K562 (cell line): ENCODE data around the gene DARS1. TPM values are rescaled to one million over a fixed set of nuclear protein-coding genes. Genes with fewer than 3 reads are reported as not detected.

Source experiments
- ATAC-seq: fragments of 200-7000 bp; cut with Tn5 transposase; 3 replicates; pipeline ENCODE4 v1.9.1; 2020; ENCODE audit warnings: moderate library complexity
- BruUV-seq: library from RNA; stranded (reverse); fragments of 400-500 nt; replicated peaks from 2 replicates; lab custom pipeline; 2021; lab: Mats Ljungman, UMichigan
- CTCF ChIA-PET: fragments of 300-600 bp; formaldehyde crosslinking; extraction: SDS; loops from one replicate; lab custom pipeline; 2021; ENCODE audit warnings: low intra/inter-chr PET ratio; lab: Yijun Ruan, JAX
- POLR2A ChIA-PET: fragments of 300-600, 350-650 bp; sonication (Branson Sonifier 250); formaldehyde crosslinking; extraction: SDS; loops from one replicate; lab custom pipeline; 2021; ENCODE audit warnings: antibody characterized with exemption, inconsistent platforms; lab: Yijun Ruan, JAX
- DNase-seq, 4 experiments: peaks; one replicate each; pipeline versions ENCODE4 v3.0.0 to v3.0.0-alpha.2; 2011 to 2018; ENCODE audit warnings: low spot score in 3 of 4, mixed read lengths in 3 of 4; ENCODE audit errors: extremely low read depth in 1 of 4
- FAIRE-seq: peaks from 2 replicates; lab custom pipeline; 2011; peaks lifted over from hg19 to GRCh38; lab: Jason Lieb, UNC
- H2AFZ ChIP-seq: 2 replicates; pipeline ENCODE4 v1.6.0; 2011; ENCODE audit warnings: low read depth, low read length, control low read depth, inconsistent platforms
- H3K27ac ChIP-seq: fragments of 200-600 bp; 3 replicates; pipeline ENCODE4 v1.8.0; 2011; ENCODE audit warnings: low read depth, mild to moderate bottlenecking, control low read depth, inconsistent platforms, low read length, moderate library complexity, mixed read lengths; ENCODE audit errors: extremely low read depth
- H3K27me3 ChIP-seq, 2 experiments: fragments of 300-600 bp in 1 of 2; 2 replicates in 1 of 2; 3 replicates in 1 of 2; pipeline versions ENCODE4 v1.6.0 to v1.8.0; 2011; ENCODE audit warnings: inconsistent platforms in 2 of 2, low read length in 2 of 2, mild to moderate bottlenecking in 1 of 2, mixed read lengths in 1 of 2, moderate library complexity in 1 of 2; ENCODE audit not compliant: control insufficient read depth in 2 of 2, insufficient read depth in 2 of 2
- H3K36me3 ChIP-seq: fragments of 300-600 bp; 3 replicates; pipeline ENCODE4 v1.8.0; 2011; ENCODE audit warnings: mild to moderate bottlenecking, low read length, inconsistent platforms; ENCODE audit not compliant: control insufficient read depth, insufficient read depth
- H3K4me1 ChIP-seq, 2 experiments: fragments of 200-600 bp in 1 of 2; replicated peaks in 1 of 2; 2 replicates in 1 of 2; 3 replicates in 1 of 2; pipeline versions ENCODE4 v1.5.1 to v1.8.0; 2011; ENCODE audit warnings: inconsistent platforms in 2 of 2, low read length in 2 of 2, mild to moderate bottlenecking in 1 of 2, mixed read lengths in 1 of 2, moderate library complexity in 1 of 2; ENCODE audit not compliant: control insufficient read depth in 2 of 2, insufficient read depth in 2 of 2
- H3K4me2 ChIP-seq: 2 replicates; pipeline ENCODE4 v1.6.1; 2011; ENCODE audit warnings: low read length, control low read depth, inconsistent platforms, mixed read lengths; ENCODE audit not compliant: insufficient read depth
- H3K4me3 ChIP-seq: fragments of 200-600 bp; sonication (generic), shearing (Covaris generic); 2 replicates; pipeline ENCODE4 v1.5.1; 2016; ENCODE audit warnings: control low read depth, inconsistent platforms
- H3K79me2 ChIP-seq: fragments of 200-600 bp; 3 replicates; pipeline ENCODE4 v1.8.0; 2011; ENCODE audit warnings: low read length, inconsistent platforms; ENCODE audit not compliant: control insufficient read depth, insufficient read depth
- H3K9ac ChIP-seq, 2 experiments: 2 replicates each; pipeline versions ENCODE4 v1.6.0 to v1.6.1; 2011; ENCODE audit warnings: low read depth in 2 of 2, low read length in 2 of 2, control low read depth in 1 of 2, inconsistent platforms in 1 of 2, mild to moderate bottlenecking in 1 of 2, mixed read lengths in 1 of 2; ENCODE audit not compliant: insufficient read depth in 1 of 2
- H3K9me1 ChIP-seq: one replicate; pipeline ENCODE4 v1.6.0; 2011; ENCODE audit warnings: inconsistent platforms, mild to moderate bottlenecking, low read length, moderate library complexity; ENCODE audit not compliant: control insufficient read depth, insufficient read depth
- H3K9me3 ChIP-seq: replicated peaks from 2 replicates; pipeline ENCODE4 v1.5.1; 2011; ENCODE audit warnings: low read depth, low read length, inconsistent platforms; ENCODE audit not compliant: control insufficient read depth, insufficient read depth
- H4K20me1 ChIP-seq: replicated peaks from 2 replicates; pipeline ENCODE4 v1.6.1; 2011; ENCODE audit warnings: low read length, inconsistent platforms, mixed read lengths; ENCODE audit not compliant: control insufficient read depth, insufficient read depth
- AFF4 ChIP-seq: sonication (generic); formaldehyde crosslinking; IDR thresholded peaks from 2 replicates; pipeline ENCODE4 v1.8.0; 2023; ENCODE audit warnings: mild to moderate bottlenecking, missing genetic modification reagents
- BRF2 ChIP-seq: IDR thresholded peaks from 3 replicates; pipeline ENCODE4 v1.6.1; 2011; ENCODE audit warnings: borderline replicate concordance, mild to moderate bottlenecking; ENCODE audit not compliant: insufficient read length, insufficient read depth
- CCAR2 ChIP-seq: fragments of 200-400 bp; formaldehyde crosslinking; IDR thresholded peaks from 2 replicates; pipeline ENCODE4 v1.6.1; 2017; ENCODE audit warnings: mild to moderate bottlenecking, low read depth, low read length
- FOXK1 ChIP-seq: sonication (generic); formaldehyde crosslinking; IDR thresholded peaks from 2 replicates; pipeline ENCODE4 v1.8.0; 2022; ENCODE audit warnings: missing genetic modification reagents, mild to moderate bottlenecking, borderline replicate concordance
- FOXP4 ChIP-seq: sonication (generic); formaldehyde crosslinking; IDR thresholded peaks from 2 replicates; pipeline ENCODE4 v1.8.0; 2022; ENCODE audit warnings: mild to moderate bottlenecking, missing genetic modification reagents, borderline replicate concordance
- ILF3 ChIP-seq: fragments of 450-650 bp; IDR thresholded peaks from 2 replicates; pipeline ENCODE4 v1.6.1; 2018; ENCODE audit warnings: antibody characterized with exemption, mild to moderate bottlenecking, moderate library complexity, borderline replicate concordance
- KHSRP ChIP-seq: fragments of 450-650 bp; IDR thresholded peaks from 2 replicates; pipeline ENCODE4 v1.6.1; 2017
- NELFE ChIP-seq: IDR thresholded peaks from 2 replicates; pipeline ENCODE4 v1.6.1; 2011; ENCODE audit warnings: mild to moderate bottlenecking; ENCODE audit not compliant: insufficient read depth, insufficient read length
- POLR2B ChIP-seq: fragments of 450-650 bp; IDR thresholded peaks from 2 replicates; pipeline ENCODE4 v1.6.1; 2018; ENCODE audit warnings: low read depth; ENCODE audit not compliant: partially characterized antibody
- SFPQ ChIP-seq: fragments of 200-400 bp; formaldehyde crosslinking; IDR thresholded peaks from 2 replicates; pipeline ENCODE4 v1.6.1; 2017; ENCODE audit warnings: mild to moderate bottlenecking, low read depth, low read length, moderate library complexity
- SRSF7 ChIP-seq: fragments of 200-400 bp; formaldehyde crosslinking; optimal IDR thresholded peaks from 2 replicates; pipeline ENCODE3; 2017; ENCODE audit warnings: mild to moderate bottlenecking, low read depth, low read length
- ZNF24 ChIP-seq: fragments of 450-650 bp; IDR thresholded peaks from 2 replicates; pipeline ENCODE4 v1.6.1; 2016
- WGBS: fragments of 100-300 bp; shearing (Covaris generic); methylation state at CpG from one replicate; pipeline ENCODE4 v1.1.6; 2016; ENCODE audit warnings: low coverage, mixed read lengths; ENCODE audit not compliant: insufficient coverage; ENCODE audit errors: missing lambda C conversion rate; 5-methylcytosine and 5-hydroxymethylcytosine counted together
- in situ Hi-C: fragments of 300-500 bp; cut with MboI; formaldehyde crosslinking; loops from 4 replicates; pipeline ENCODE4 v1.15.0; 2018; ENCODE audit warnings: inconsistent platforms, mixed read lengths
- intact Hi-C: fragments of 100-400 bp; cut with micrococcal nuclease; formaldehyde crosslinking; loops from 2 replicates; pipeline ENCODE4 v1.14.2; 2022
- polyA plus RNA-seq, 8 experiments: library from polyadenylated mRNA; depleted of rRNA in 4 of 8; stranded (reverse) in 5 of 8; unstranded in 3 of 8; fragments of >200 nt; fragmentation: Nextera tagmentation in 2 of 8; fragmentation: Illumina TruSeq in 1 of 8; extraction: Ambion mirVana in 2 of 8; extraction: Trizol in 1 of 8; gene quantifications; 2 replicates each; pipeline versions ENCODE4 v1.2.1 to v1.2.3, GENCODE V29; 2011 to 2014; ENCODE audit warnings: inconsistent platforms in 1 of 8, missing spikeins in 1 of 8
- total RNA-seq, 7 experiments: library from RNA; depleted of rRNA in 6 of 7; stranded (reverse); fragments of >200 nt in 6 of 7; fragmentation: Illumina TruSeq in 2 of 7; extraction: Trizol in 2 of 7; gene quantifications; 2 replicates each; pipeline versions ENCODE4 v1.2.1 to v1.2.3, GENCODE V29; 2011 to 2021; ENCODE audit warnings: low replicate concordance in 1 of 7

Gene DARS1
- total and polyA plus RNA-seq, 9 of the 15 experiments (the other 6 are each of a cell fraction or from before 2014, with no cell fraction given): 91.5 to 239 (median 98.0) TPM

GRCh38 chr2:135874777-135875365 is 110.6 kb downstream of the DARS1 start:
- Histone ChIP-seq H4K20me1 (0 out of 2 replicates have a peak, but pooled peaks cover 7% of the 10 kb centered on the region), H3K9me1 (peaks cover 3% of the 10 kb centered on the region), H3K4me2 (peak overlapping the region; percentile 91), H2AFZ (no peak overlapping the region), H3K27ac (peak overlapping the region; percentile 91; the same call in 2 of the 3 replicates), H3K79me2 (peaks cover 48% of the 10 kb centered on the region), H3K27me3 (no peaks in the 10 kb centered on the region), H3K4me1 (peaks cover 12 to 14% of the 10 kb centered on the region in 2 experiments; a peak in 4 of 5 replicates), H3K9ac (peak overlapping the region; percentile 92 to 97), H3K36me3 (peaks cover 48% of the 10 kb centered on the region), H3K4me3 (peak overlapping the region; percentile 82), H3K9me3 (no peaks in the 10 kb centered on the region)
- ChIA-PET POLR2A (interaction anchor here (0.6 to 2.1 kb wide), 11 partner anchors 8 to 1424 kb away, joined by 3 to 18 read pairs (median 4); partner anchors contain the start of gene DARS1), CTCF (no interaction called here)
- no TSS peak for BruUV-seq
- intact Hi-C loops: loop anchor here (5.0 kb wide), 1 partner anchor 112 kb away; the partner anchor contains the start of gene DARS1
- ATAC-seq (peak; percentile 2; the same call in 1 of the 3 replicates), FAIRE-seq (peak; percentile 35), DNase-seq (peak in 1 of 4 experiments; percentile 13)
- 9% methylated on average over 19 of the region's 19 CpGs for WGBS
- in situ Hi-C loops: no loop called here
- no peak for TF ChIP-seq ILF3
- TF ChIP-seq CCAR2: no peak
- TF ChIP-seq FOXK1: no peak
- no peak for TF ChIP-seq SRSF7
- no peak for TF ChIP-seq AFF4
- no peak for TF ChIP-seq SFPQ
- no peak for TF ChIP-seq KHSRP
- no peak for TF ChIP-seq FOXP4 (CRISPR knock-in tag)
- no peak for TF ChIP-seq ZNF24
- TF ChIP-seq BRF2: no peak
- no peak for TF ChIP-seq POLR2B
- TF ChIP-seq NELFE: no peak
